ENCODE measurements around the gene PPARD.
A peak's percentile ranks its signal among the peaks of the same experiment; 100 is the strongest.
"Not testable (repeated sequence)": the region's sequence is repeated elsewhere in the genome, so short reads cannot be mapped to it uniquely, and the experiment has no call there.

PPARD gene

DNA sequence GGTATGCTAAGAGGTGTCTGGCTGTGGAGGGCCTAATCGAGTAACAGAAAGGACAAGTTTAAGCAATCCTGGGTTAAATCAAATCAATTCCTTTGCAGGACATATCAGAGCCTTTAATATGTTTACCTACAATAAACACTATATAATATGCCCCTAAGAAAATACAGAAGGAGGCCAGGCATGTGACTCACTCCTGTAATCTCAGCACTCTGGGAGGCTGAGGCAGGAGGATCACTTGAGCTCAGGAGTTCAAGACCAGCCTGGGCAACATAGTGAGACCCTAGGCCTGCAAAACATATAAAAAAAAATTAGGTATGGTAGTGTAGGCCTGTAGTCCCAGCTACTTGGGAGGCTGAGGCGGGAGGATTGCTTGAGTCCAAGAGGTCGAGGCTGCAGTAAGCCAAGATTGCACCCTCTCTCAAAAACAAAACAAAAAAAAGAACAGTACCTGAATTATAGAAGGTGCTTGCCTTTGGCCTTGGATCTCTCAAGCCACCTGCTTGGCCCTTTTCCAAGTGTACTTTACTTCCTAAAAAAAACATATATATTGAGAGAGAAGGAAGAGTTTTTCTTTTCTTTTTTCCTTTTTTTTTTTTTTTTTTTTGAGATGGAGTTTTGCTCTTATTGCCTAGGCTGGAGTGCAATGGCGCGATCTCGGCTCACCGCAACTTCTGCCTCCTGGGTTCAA is 96.2 kb downstream of the PPARD start:
- DNase-seq (ENCODE audit: low spot score) = not testable (repeated sequence)

DNA sequence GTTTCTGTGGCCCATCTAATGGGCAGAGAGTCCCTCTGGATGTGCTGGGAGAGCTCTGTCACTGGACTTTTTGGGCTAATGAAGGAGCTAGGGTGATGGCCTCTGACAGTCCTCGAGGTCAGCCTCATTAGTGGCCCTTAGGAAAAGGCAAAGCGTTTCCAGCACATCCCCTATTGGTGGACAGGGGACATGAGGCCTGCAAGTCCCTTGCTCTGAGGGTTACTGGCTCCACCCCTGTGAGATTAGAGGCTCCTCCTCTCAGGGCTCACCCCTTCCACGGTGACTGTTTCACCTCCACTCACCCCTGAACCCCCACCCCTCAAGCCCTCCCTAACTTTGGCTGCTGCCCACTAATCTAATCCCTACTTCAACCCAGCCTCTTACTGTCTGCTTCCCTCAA is 97.0 kb downstream of the PPARD start:
- DNase-seq (ENCODE audit: low spot score) = no peak

- DNase-seq (ENCODE audit: low spot score) = no peak
Observed at GRCh38 chr6:35441205-35441604, 98.8 kb downstream of the PPARD start.

GRCh38 chr6:35441642-35442041 is 99.3 kb downstream of the PPARD start:
- DNase-seq (ENCODE audit: low spot score) = no peak

DNA sequence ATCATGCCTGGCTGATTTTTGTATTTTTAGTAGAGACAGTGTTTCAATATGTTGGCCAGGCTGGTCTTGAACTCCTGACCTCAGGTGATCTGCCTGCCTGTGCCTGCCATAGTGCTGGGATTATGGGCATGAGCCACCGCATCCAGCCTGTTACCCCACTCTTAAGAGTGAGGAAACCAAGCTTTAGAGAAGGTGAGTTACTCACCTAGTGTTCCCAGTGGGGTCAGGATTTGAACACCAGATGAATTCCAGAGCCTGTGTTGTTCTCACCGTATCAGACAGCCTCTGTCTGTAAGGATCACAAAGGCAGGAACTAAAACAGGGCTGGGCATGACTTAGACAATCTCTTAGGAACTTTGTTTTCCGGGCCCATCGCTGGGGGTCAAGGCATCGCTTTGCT is 100.3 kb downstream of the PPARD start:
- no peak for DNase-seq (ENCODE audit: low spot score)

DNA sequence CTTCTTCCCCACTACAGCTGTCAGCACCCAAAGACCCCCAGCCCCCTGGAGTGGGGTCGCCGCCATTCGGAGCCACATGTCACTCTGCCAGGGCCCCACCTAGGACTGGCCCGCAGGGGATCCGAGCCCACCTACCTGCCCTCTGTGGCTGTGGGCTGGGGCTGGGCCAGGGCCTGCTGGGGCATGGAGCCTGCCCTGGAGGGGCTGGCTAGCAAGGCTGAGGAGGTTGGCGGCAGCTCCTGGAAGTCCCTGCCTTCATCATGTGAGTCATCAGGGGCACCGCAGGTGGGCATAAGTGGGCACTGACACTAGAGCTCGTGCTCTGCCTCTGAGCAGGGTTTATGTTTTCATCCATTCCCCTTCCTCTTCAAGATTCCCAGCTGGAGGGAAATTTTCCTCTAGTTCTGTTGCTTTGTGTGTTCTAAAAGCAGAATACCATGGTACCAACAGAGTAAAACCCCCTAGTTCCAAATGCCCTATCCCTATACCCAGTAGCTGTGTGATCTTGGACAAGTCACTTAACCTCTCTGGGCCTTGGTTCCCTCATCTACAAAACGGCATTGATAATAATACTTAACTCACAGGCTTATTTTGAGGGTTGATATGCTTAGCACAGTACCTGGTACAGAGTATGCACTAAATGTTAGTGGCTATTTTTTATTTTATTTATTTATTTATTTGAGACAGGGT is 101.1 kb downstream of the PPARD start:
- no peak for DNase-seq (ENCODE audit: low spot score)

DNA sequence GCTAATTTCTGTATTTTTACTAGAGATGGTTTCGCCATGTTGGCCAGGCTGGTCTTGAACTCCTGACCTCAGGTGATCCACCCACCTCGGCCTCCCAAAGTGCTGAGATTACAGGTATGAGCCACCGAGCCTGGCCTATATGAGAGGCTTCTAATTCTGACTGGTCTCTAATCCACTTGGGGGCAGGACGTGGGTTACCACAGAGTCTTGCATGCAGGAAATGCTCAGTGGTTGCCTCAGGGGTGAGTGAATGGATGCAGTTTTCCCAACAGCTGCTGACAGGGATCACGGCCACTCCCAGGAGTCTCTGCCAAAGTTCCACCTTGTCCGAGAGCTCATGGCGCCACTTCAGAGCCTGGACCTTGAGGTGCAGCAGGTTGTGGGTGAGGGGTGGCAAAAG is 103.3 kb downstream of the PPARD start:
- DNase-seq (ENCODE audit: low spot score) = no peak

GRCh38 chr6:35448191-35448590 is 105.8 kb downstream of the PPARD start:
- no peak for DNase-seq (ENCODE audit: low spot score)

- peak; percentile 85 for DNase-seq (ENCODE audit: low spot score)
Observed at GRCh38 chr6:35449287-35449881, 107.0 kb downstream of the PPARD start.

DNA sequence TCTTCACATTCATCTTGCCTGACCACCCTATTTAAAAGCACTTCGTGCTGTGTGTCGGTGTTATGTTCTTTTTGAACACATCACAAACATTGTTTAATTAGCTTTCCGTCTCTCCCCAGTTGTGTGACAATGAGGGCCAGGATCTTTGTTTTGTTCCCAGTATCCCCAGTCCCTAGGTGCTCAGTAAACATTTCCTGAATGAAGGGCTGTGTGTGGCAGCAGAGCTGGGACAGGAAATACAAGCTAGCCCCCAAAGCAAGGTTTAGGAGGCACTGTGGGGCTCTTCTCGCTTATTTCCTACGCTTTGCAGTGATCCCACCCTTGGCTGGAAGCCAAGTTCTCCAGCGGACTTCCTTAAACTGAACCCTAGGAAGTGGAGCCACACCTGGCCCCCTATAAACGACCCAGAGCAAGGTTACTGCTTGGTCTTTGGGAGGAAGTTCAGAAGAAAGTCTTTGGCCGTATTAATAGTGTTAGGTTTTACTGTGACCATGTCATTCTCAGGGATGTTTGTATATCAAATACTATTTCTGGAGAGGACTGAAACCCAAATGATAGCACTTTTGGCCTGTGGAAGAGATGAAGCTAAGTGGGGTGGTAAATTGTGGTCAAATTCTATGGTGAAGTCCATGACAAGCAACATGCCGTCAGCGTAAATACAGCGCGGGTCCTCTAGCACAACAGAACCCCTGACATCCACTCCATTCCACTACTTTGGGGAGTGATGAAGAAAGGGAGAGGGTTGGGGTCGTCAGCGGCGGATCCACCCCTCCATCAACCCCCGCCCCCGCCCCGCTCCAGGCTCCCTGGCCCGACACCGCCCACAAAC is 109.2 kb downstream of the PPARD start:
- no peak for DNase-seq (ENCODE audit: low spot score)

DNA sequence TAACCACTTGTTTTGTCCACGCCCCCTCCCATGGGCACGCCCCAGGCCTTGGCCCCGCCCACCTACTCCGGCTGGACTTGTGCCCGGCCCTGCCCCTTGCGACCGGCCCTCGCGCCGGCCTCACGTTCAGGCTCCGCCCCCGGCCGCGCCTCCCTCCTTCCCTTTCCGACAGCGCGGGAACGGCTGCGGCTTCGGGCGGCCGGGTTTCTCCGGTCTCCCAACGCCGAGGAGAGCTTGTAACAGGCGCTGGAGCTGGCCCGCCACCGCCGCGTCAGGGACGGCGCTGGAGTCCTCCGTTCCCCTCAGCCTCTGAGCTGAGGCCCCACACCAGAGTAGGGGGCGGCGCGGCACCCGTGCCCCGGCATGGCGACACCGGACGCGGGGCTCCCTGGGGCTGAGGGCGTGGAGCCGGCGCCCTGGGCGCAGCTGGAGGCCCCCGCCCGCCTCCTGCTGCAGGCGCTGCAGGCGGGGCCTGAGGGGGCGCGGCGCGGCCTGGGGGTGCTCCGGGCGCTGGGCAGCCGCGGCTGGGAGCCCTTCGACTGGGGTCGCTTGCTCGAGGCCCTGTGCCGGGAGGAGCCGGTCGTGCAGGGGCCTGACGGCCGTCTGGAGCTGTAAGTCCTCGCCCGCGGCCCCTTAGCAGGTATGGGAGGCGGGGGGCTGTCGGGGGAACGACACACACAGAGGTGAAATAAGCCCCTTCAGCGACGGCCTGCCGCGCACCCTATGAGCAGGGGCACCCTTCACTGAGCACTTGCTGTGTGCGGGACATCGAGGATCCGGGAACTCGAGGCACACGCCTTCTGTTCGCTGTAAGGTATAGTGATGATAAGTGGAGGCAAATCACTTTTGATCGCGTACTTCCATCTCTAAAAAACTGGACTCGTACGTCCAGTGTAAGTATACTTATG is 110.1 kb downstream of the PPARD start, which contains the start of gene FANCE:
FANCE (plus strand) TSS at position 156 of the 908 bp plus-strand sequence; CDS start at position 364, 208 bp downstream.
- DNase-seq (ENCODE audit: low spot score) = peak; percentile 90

DNA sequence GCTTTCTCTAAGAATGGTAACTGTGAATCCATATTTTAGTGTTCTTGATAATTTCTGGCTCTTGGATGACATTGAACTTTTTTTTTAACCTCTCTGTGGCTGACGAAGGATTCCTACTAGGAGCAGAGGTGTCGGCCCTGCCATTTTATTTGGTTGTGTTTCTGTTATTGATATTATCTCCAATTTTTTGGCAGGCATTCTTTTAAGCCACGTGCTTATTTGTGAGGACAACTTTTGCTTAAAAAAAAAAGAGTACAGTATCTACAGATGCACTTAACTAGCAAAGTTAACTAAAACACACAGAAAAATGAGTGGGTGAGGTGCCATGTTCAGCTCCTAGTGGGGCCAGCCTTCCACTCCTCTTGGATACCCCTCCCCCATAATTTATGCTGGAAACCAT is 110.9 kb downstream of the PPARD start:
- no peak for DNase-seq (ENCODE audit: low spot score)

- no peak for DNase-seq (ENCODE audit: low spot score)
Observed at GRCh38 chr6:35454391-35455110, 112.2 kb downstream of the PPARD start.

GRCh38 chr6:35457907-35458306 is 115.5 kb downstream of the PPARD start:
- no peak for DNase-seq (ENCODE audit: low spot score)

DNA sequence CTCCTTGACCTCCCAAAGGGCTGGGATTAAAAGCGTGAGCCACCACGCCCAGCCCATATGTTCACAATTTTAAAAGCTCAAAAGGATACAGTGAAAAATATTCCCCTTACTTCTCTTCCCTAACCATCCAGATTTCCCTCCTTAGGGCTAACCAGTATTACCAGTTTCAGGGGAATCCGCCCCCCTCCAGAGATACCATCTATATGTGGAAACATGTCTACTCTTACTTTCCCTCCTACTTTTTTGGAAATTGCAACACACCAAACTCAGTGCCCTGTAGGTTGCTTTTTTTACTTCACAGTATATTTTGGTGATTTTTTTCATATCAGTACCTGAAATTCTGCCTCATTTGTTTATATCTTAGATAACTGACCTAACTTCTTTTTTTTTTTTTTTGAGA is 118.9 kb downstream of the PPARD start:
- no peak for DNase-seq (ENCODE audit: low spot score)

GRCh38 chr6:35463292-35463691 is 120.9 kb downstream of the PPARD start:
- DNase-seq (ENCODE audit: low spot score) = no peak

- DNase-seq (ENCODE audit: low spot score) = no peak
Observed at GRCh38 chr6:35465646-35466045, 123.3 kb downstream of the PPARD start.

DNA sequence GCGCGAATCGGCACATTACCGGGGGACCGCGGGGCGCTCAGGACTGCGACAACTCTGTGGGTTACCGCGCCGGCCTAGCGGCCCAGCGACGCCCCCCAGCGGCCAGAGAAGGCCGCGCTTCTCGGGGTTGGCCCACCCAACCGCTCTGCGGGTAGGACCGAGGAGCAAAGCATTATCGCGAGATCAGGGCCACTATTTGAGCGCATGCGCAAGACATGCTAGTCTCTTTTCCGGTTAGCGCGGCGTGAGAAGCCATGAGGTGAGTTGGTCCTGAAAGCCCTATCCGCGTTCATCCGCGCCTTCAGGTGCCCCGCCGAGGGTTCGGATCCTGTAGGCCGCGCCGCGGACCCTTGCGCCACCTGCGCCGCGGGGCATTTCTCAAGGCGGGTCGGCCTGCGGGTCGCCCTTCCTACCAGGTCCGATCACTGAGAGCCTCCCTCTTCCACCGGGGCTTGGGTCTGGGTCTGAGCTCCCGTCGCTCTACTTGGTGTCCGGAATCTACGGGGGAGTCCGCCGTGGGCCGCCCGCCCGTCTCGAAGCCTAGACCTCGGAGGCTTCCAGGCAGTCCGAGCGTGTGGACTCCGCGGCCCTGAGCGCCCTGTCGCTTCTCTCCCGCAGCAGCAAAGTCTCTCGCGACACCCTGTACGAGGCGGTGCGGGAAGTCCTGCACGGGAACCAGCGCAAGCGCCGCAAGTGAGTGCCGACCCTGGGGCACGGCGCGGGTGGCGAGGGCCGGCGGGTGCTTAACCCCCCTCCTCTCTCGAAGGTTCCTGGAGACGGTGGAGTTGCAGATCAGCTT is 126.0 kb downstream of the PPARD start, which contains the start of gene RPL10A:
RPL10A (plus strand) TSS at position 221 of the 799 bp plus-strand sequence; CDS start at position 255, 34 bp downstream.
- peak; percentile 93 for DNase-seq (ENCODE audit: low spot score)

DNA sequence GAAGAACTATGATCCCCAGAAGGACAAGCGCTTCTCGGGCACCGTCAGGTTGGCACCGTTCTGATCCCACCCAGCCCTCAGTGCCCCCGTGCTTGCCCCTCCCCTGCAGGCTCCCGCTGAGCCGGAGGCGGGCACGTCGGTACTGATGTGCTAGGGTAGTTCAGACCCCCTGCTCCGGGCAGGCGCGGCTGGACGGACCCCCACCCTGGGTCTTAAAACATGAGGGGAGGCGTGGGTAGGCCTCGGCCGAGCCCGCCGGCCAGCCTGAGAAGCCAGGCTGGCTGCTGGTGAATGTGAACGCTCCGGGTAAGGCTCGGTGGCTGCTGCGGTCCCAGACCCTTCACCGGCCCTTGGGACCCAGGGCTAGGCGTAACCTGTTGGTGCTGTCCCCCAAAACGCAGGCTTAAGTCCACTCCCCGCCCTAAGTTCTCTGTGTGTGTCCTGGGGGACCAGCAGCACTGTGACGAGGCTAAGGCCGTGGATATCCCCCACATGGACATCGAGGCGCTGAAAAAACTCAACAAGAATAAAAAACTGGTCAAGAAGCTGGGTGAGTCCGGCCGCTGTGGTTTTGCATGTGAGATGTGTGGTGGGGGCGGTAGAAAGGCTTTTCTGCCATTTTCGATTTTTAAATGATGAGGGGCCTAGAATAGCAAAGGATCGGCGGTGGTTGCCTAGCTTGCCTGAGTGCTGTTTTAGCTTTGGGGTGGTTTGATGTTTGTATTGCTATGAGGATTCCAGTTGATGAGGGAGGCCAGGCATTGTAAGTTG is 126.8 kb downstream of the PPARD start:
- no peak for DNase-seq (ENCODE audit: low spot score)

Measured in kidney capillary endothelial cell (primary cell).